HFFc6 (cell line): ENCODE data around the gene CEP170B. TPM values are rescaled to one million over a fixed set of nuclear protein-coding genes. Genes with fewer than 3 reads are reported as not detected.

ENCODE experiments used
- DNase-seq: peaks from one replicate; pipeline ENCODE4 v3.0.0-alpha.2; 2018
- H3K27ac Mint-ChIP-seq: 2 replicates; pipeline ENCODE4 v1.8.0; 2020; ENCODE audit warnings: mild to moderate bottlenecking, mixed read lengths
- H3K27me3 Mint-ChIP-seq: 2 replicates; pipeline ENCODE4 v1.8.0; 2021; ENCODE audit warnings: mild to moderate bottlenecking, moderate library complexity, mixed read lengths; ENCODE audit not compliant: insufficient read depth
- H3K36me3 Mint-ChIP-seq: 2 replicates; pipeline ENCODE4 v1.8.0; 2021; ENCODE audit warnings: low read depth, mixed read lengths
- H3K4me1 Mint-ChIP-seq: 2 replicates; pipeline ENCODE4 v1.8.0; 2020; ENCODE audit warnings: low read depth, mixed read lengths
- H3K4me3 Mint-ChIP-seq: 2 replicates; pipeline ENCODE4 v1.8.0; 2020; ENCODE audit warnings: mild to moderate bottlenecking, moderate library complexity, mixed read lengths
- H3K9me3 Mint-ChIP-seq: 2 replicates; pipeline ENCODE4 v1.8.0; 2020; ENCODE audit warnings: mild to moderate bottlenecking, mixed read lengths
- total RNA-seq, 6 experiments: library from RNA; stranded (reverse); fragmentation: NEBNext Ultra II Directional; extraction: Animal tissue kit (Norgen Biotek cat#: 25700); gene quantifications; 2 replicates in 1 of 6; 3 replicates in 5 of 6; pipeline ENCODE4 v1.2.3, GENCODE V29; 2021
- TF ChIP-seq, protein P1 (sequence below): fragments of 200-600 bp; sonication (generic); IDR thresholded peaks from 2 replicates; pipeline ENCODE4 v1.5.0; 2021; ENCODE audit warnings: antibody characterized with exemption, mild to moderate bottlenecking

Gene CEP170B
- total RNA-seq, 6 experiments from 2014 or later: 29.9 to 34.9 (median 32.0) TPM

DNA sequence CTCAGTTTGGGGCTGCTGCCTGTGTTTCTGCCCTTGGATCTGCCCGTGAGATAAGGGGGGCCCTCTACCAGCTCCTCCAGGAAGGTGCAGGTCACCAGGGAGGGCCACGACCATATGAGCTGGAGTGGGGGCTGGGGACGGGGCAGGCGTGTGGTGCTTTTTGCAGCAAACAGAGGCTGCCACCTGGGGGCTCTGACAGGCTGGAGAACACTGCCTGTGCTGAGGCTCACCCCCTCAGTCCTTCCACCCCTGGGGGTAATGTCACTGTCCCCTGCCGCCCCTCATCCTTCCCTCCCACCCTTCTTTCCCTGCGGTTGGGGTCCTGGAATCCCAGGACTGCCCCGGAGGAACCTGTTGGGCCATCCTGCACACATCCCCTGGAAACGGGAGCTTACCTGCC is 62.8 kb downstream of the CEP170B start:
- Mint-ChIP-seq H3K9me3 (no peaks in the 10 kb centered on the region), H3K36me3 (no peaks in the 10 kb centered on the region), H3K27ac (no peak overlapping the region), H3K4me3 (no peak overlapping the region), H3K4me1 (no peaks in the 10 kb centered on the region), H3K27me3 (peaks cover 6% of the 10 kb centered on the region)
- no peak for DNase-seq
- TF ChIP-seq, protein P1, sequence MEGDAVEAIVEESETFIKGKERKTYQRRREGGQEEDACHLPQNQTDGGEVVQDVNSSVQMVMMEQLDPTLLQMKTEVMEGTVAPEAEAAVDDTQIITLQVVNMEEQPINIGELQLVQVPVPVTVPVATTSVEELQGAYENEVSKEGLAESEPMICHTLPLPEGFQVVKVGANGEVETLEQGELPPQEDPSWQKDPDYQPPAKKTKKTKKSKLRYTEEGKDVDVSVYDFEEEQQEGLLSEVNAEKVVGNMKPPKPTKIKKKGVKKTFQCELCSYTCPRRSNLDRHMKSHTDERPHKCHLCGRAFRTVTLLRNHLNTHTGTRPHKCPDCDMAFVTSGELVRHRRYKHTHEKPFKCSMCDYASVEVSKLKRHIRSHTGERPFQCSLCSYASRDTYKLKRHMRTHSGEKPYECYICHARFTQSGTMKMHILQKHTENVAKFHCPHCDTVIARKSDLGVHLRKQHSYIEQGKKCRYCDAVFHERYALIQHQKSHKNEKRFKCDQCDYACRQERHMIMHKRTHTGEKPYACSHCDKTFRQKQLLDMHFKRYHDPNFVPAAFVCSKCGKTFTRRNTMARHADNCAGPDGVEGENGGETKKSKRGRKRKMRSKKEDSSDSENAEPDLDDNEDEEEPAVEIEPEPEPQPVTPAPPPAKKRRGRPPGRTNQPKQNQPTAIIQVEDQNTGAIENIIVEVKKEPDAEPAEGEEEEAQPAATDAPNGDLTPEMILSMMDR: no peak

DNA sequence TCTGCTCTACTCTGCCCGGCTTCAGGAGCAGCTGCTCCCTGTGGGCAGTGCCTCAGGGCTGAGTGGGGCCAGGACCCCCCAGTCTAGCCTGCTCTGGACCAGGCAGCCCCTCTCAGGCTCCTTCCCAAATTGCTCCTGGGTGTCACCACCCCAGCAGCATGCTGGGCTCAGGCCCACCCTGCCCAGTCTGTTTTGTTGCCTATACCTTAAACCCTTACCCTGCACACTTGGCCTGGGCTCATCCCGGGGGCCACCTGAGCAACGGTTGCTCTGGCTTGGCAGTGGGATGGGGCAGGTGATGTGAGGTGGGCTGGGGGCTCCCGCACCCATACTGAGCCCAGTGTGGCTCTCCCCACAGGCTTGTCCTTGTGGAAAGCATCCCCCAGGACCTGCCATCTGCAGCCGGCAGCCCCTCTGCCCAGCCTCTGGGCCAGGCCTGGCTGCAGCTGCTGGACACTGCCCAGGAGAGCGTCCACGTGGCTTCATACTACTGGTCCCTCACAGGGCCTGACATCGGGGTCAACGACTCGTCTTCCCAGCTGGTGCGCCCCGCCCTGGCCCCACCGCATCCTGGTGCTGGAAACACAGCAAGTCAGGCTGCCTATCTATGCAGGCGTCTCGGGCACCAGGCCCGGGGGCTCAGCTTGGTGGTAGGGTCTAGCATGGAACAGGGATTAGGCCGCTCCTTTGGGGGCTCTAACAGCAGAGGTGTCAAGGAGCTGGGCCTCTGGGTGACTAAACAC is 63.5 kb downstream of the CEP170B start:
- no peak overlapping the region for H3K27ac Mint-ChIP-seq
- H3K4me3 Mint-ChIP-seq: no peak overlapping the region
- DNase-seq: no peak
- H3K27me3 Mint-ChIP-seq: peaks cover 4% of the 10 kb centered on the region
- no peaks in the 10 kb centered on the region for H3K36me3 Mint-ChIP-seq
- TF ChIP-seq, protein P1: no peak
- H3K9me3 Mint-ChIP-seq: no peaks in the 10 kb centered on the region
- H3K4me1 Mint-ChIP-seq: no peaks in the 10 kb centered on the region

DNA sequence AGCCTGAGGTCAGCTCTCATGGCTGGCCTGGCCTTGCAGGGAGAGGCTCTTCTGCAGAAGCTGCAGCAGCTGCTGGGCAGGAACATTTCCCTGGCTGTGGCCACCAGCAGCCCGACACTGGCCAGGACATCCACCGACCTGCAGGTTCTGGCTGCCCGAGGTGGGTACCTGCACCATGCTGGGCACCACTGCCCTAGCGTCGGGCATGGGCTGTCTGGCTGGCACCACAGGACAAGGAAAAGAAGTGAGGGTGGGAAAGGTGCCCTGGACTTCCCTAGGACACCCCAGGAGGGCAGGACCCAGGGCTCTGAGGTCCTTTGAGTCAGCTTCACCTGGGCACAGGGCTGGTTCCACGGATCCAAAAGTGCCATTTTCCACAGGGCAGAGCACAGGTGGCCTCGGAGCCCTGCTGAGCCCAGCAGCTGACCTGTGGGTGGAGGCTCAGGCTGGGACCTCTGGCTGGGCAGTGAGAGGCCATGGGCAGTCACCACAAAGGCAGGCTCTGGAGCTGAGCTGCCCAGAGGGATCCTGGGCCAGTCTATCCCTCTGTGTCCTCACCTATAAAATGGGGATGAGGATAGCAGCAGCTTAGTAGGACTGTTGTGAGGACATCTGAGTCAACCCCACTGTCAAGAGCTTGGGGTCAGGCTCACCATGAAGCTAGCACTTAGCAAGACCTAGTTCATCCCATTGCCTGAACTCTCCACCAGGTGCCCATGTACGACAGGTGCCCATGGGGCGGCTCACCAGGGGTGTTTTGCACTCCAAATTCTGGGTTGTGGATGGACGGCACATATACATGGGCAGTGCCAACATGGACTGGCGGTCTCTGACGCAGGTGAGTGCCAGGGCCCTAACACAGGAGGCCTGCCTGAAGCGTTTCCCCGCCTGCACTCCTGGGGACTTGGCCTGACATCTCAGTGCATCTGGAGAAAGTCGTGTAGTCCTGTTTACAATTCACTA is 64.5 kb downstream of the CEP170B start:
- DNase-seq: no peak
- Mint-ChIP-seq H3K27me3 (peaks cover 4% of the 10 kb centered on the region), H3K4me3 (no peak overlapping the region), H3K27ac (no peak overlapping the region), H3K9me3 (no peaks in the 10 kb centered on the region), H3K4me1 (0 out of 2 replicates have a peak, but pooled peaks cover 3% of the 10 kb centered on the region), H3K36me3 (no peaks in the 10 kb centered on the region)
- TF ChIP-seq, protein P1: no peak

DNA sequence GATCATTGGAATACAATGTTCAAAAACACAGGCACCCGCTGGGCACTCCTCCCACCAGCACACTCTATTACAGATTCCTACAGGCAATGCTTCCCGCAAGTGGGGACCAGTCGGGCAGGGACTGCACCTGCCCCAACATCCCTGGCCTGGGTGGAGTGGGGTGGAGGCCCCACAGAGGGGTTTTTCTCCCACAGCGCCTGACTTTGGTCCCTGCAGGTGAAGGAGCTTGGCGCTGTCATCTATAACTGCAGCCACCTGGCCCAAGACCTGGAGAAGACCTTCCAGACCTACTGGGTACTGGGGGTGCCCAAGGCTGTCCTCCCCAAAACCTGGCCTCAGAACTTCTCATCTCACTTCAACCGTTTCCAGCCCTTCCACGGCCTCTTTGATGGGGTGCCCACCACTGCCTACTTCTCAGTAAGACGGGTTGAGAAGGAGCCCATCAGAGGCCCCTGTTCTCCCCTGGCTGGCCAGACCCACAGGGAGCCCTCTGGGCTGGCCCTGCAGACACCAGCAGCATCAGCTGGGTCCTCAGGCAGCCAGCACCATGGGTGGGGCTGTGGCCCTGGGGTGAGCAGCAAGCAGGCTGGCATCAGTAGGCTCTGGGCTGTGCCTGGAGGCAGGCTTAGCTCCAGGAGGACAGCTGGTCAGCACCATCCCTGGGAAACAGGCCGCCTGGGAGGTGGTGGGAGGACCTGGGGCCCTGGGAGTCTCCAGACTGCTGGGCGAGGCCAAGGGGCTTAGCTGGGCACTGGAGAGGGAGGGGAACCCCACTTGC is 65.6 kb downstream of the CEP170B start:
- TF ChIP-seq, protein P1: no peak
- no peak for DNase-seq
- Mint-ChIP-seq H3K4me1 (0 out of 2 replicates have a peak, but pooled peaks cover 5% of the 10 kb centered on the region), H3K27me3 (peaks cover 4% of the 10 kb centered on the region), H3K36me3 (no peaks in the 10 kb centered on the region), H3K27ac (no peak overlapping the region), H3K9me3 (no peaks in the 10 kb centered on the region), H3K4me3 (no peak overlapping the region)

DNA sequence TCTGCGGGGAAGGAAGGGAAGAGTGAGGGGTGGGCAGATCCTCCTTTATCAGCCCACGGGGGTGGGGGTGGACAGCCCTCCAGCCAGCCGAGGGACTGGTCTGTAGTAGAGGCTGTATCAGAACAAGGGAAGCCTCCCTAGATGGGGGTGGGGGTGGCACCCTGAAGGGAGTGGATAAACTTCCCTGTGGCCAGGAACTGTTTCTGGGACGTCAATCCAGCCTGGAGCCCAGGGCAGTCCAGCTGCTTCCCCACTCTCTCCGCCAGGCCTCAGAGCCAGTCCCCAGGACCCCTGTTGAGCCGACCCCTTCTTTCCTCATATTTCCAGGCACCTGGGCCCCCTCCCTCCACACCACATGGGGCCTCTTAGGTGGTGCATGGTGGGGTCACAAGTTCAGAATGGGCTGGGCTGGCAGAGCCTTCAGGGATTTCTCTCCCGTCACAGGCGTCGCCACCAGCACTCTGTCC is 66.3 kb downstream of the CEP170B start:
- H3K27ac Mint-ChIP-seq: no peak overlapping the region
- no peaks in the 10 kb centered on the region for H3K36me3 Mint-ChIP-seq
- peaks cover 4% of the 10 kb centered on the region for H3K27me3 Mint-ChIP-seq
- no peaks in the 10 kb centered on the region for H3K9me3 Mint-ChIP-seq
- H3K4me1 Mint-ChIP-seq: 0 out of 2 replicates have a peak, but pooled peaks cover 5% of the 10 kb centered on the region
- no peak for DNase-seq
- no peak overlapping the region for H3K4me3 Mint-ChIP-seq
- TF ChIP-seq, protein P1: no peak
